HEK293 (cell line): ENCODE measurements around the gene PDCL3.

Source experiments
- CTCF ChIA-PET: fragments of 350-600 bp; formaldehyde crosslinking; extraction: SDS; loops from one replicate; lab custom pipeline; 2021; ENCODE audit warnings: antibody characterized with exemption; lab: Yijun Ruan, JAX
- POLR2A ChIA-PET: fragments of 300-600 bp; formaldehyde crosslinking; extraction: SDS; loops from one replicate; lab custom pipeline; 2020; ENCODE audit warnings: antibody characterized with exemption, inconsistent platforms; lab: Yijun Ruan, JAX
- H3K27ac ChIP-seq: fragments of 200-500 bp; sonication (Bioruptor generic); 2 replicates; pipeline ENCODE4 v1.5.1; 2014; ENCODE audit warnings: low read depth, low read length, control low read depth, inconsistent platforms; ENCODE audit errors: extremely low read depth
- H3K36me3 ChIP-seq, 2 experiments: fragments of 200-500 bp in 1 of 2; sonication (Bioruptor generic) in 1 of 2; 1 replicate in 1 of 2; 2 replicates in 1 of 2; pipeline ENCODE4 v1.5.1; 2014 to 2017; ENCODE audit warnings: inconsistent platforms in 2 of 2, low read length in 2 of 2; ENCODE audit not compliant: control insufficient read depth in 2 of 2, insufficient read depth in 1 of 2
- H3K4me1 ChIP-seq: fragments of 200-500 bp; sonication (Bioruptor generic); 2 replicates; pipeline ENCODE4 v1.5.1; 2014; ENCODE audit warnings: mild to moderate bottlenecking, low read length, inconsistent platforms; ENCODE audit not compliant: control insufficient read depth, insufficient read depth
- H3K4me3 ChIP-seq: 2 replicates; pipeline ENCODE4 v1.5.1; 2011; ENCODE audit warnings: low read depth, mild to moderate bottlenecking, control low read depth, low read length, moderate library complexity
- H3K9me3 ChIP-seq: fragments of 200-500 bp; sonication (Bioruptor generic); 2 replicates; pipeline ENCODE4 v1.5.1; 2014; ENCODE audit warnings: low read depth, low read length, inconsistent platforms; ENCODE audit not compliant: control insufficient read depth, insufficient read depth
- KLF9 ChIP-seq: fragments of 450-650 bp; formaldehyde crosslinking; IDR thresholded peaks from 2 replicates; pipeline ENCODE4 v1.5.1; 2016; ENCODE audit warnings: missing biosample characterization, missing genetic modification characterization, low read depth
- OVOL3 ChIP-seq: fragments of 450-650 bp; formaldehyde crosslinking; IDR thresholded peaks from 2 replicates; pipeline ENCODE4 v1.5.1; 2016; ENCODE audit warnings: missing biosample characterization, missing genetic modification characterization
- PRDM4 ChIP-seq: fragments of 450-650 bp; formaldehyde crosslinking; IDR thresholded peaks from 2 replicates; pipeline ENCODE4 v1.5.1; 2017; ENCODE audit warnings: missing biosample characterization, missing genetic modification characterization
- REPIN1 ChIP-seq: fragments of 450-650 bp; formaldehyde crosslinking; IDR thresholded peaks from 2 replicates; pipeline ENCODE4 v1.5.1; 2017; ENCODE audit warnings: missing biosample characterization, missing genetic modification characterization, low read depth
- YY1 ChIP-seq: fragments of 450-650 bp; formaldehyde crosslinking; IDR thresholded peaks from 2 replicates; pipeline ENCODE4 v1.5.1; 2018; ENCODE audit warnings: missing biosample characterization, missing genetic modification characterization
- ZBTB11 ChIP-seq: fragments of 450-650 bp; formaldehyde crosslinking; conservative IDR thresholded peaks from 2 replicates; pipeline ENCODE4 v1.5.1; 2016; ENCODE audit warnings: low read depth, missing biosample characterization, missing genetic modification characterization
- ZBTB20 ChIP-seq: fragments of 450-650 bp; formaldehyde crosslinking; IDR thresholded peaks from 2 replicates; pipeline ENCODE4 v1.5.1; 2016; ENCODE audit warnings: missing biosample characterization, missing genetic modification characterization
- ZBTB48 ChIP-seq: fragments of 450-650 bp; formaldehyde crosslinking; IDR thresholded peaks from 2 replicates; pipeline ENCODE4 v1.5.1; 2016; ENCODE audit warnings: missing biosample characterization, missing genetic modification characterization
- ZBTB7A ChIP-seq: fragments of 450-650 bp; formaldehyde crosslinking; IDR thresholded peaks from 2 replicates; pipeline ENCODE4 v1.5.1; 2016; ENCODE audit warnings: low read depth, missing biosample characterization, missing genetic modification characterization
- ZNF184 ChIP-seq: fragments of 450-650 bp; IDR thresholded peaks from 2 replicates; pipeline ENCODE4 v1.5.1; 2018; ENCODE audit warnings: missing biosample characterization, mild to moderate bottlenecking, missing genetic modification characterization
- ZNF19 ChIP-seq: fragments of 450-650 bp; formaldehyde crosslinking; IDR thresholded peaks from 2 replicates; pipeline ENCODE4; 2016; ENCODE audit warnings: missing biosample characterization, missing genetic modification characterization, low read depth
- ZNF335 ChIP-seq: fragments of 450-650 bp; formaldehyde crosslinking; conservative IDR thresholded peaks from 2 replicates; pipeline ENCODE4 v1.5.1; 2016; ENCODE audit warnings: missing biosample characterization, missing genetic modification characterization
- ZNF366 ChIP-seq: fragments of 450-650 bp; formaldehyde crosslinking; conservative IDR thresholded peaks from 2 replicates; pipeline ENCODE4 v1.5.1; 2016; ENCODE audit warnings: missing biosample characterization, missing genetic modification characterization
- ZNF391 ChIP-seq: fragments of 450-650 bp; formaldehyde crosslinking; IDR thresholded peaks from 2 replicates; pipeline ENCODE4 v1.5.1; 2016; ENCODE audit warnings: low read depth, missing biosample characterization, missing genetic modification characterization, borderline replicate concordance
- ZNF404 ChIP-seq: fragments of 450-650 bp; formaldehyde crosslinking; IDR thresholded peaks from 2 replicates; pipeline ENCODE4 v1.5.1; 2017; ENCODE audit warnings: missing biosample characterization, missing genetic modification characterization
- ZNF433 ChIP-seq: fragments of 450-650 bp; formaldehyde crosslinking; IDR thresholded peaks from 2 replicates; pipeline ENCODE4 v1.5.1; 2016; ENCODE audit warnings: missing biosample characterization, missing genetic modification characterization, low read depth
- ZNF514 ChIP-seq: fragments of 450-650 bp; formaldehyde crosslinking; IDR thresholded peaks from 2 replicates; pipeline ENCODE4 v1.5.1; 2016; ENCODE audit warnings: missing biosample characterization, missing genetic modification characterization
- ZNF521 ChIP-seq: fragments of 450-650 bp; formaldehyde crosslinking; IDR thresholded peaks from 2 replicates; pipeline ENCODE4 v1.5.1; 2017; ENCODE audit warnings: missing biosample characterization, mild to moderate bottlenecking, missing genetic modification characterization
- ZNF549 ChIP-seq: fragments of 450-650 bp; IDR thresholded peaks from 2 replicates; pipeline ENCODE4 v1.5.1; 2018; ENCODE audit warnings: missing biosample characterization, missing genetic modification characterization, mild to moderate bottlenecking, inconsistent platforms, moderate library complexity
- ZNF560 ChIP-seq: fragments of 450-650 bp; formaldehyde crosslinking; IDR thresholded peaks from 2 replicates; pipeline ENCODE4 v1.5.1; 2017; ENCODE audit warnings: missing biosample characterization, missing genetic modification characterization, borderline replicate concordance
- ZNF629 ChIP-seq: fragments of 450-650 bp; formaldehyde crosslinking; IDR thresholded peaks from 2 replicates; pipeline ENCODE4 v1.5.1; 2017; ENCODE audit warnings: missing biosample characterization, missing genetic modification characterization
- ZNF670 ChIP-seq: fragments of 450-650 bp; formaldehyde crosslinking; IDR thresholded peaks from 2 replicates; pipeline ENCODE4 v1.5.1; 2016; ENCODE audit warnings: missing biosample characterization, missing genetic modification characterization, low read depth
- ZNF704 ChIP-seq: fragments of 450-650 bp; formaldehyde crosslinking; IDR thresholded peaks from 2 replicates; pipeline ENCODE4 v1.5.1; 2016; ENCODE audit warnings: missing biosample characterization, missing genetic modification characterization
- ZNF792 ChIP-seq: fragments of 450-650 bp; formaldehyde crosslinking; IDR thresholded peaks from 2 replicates; pipeline ENCODE4 v1.5.1; 2016; ENCODE audit warnings: missing biosample characterization, missing genetic modification characterization
- ZSCAN30 ChIP-seq: fragments of 450-650 bp; IDR thresholded peaks from 2 replicates; pipeline ENCODE4 v1.5.1; 2018; ENCODE audit warnings: missing biosample characterization, mild to moderate bottlenecking, missing genetic modification characterization, moderate library complexity
- TF ChIP-seq, protein P1 (sequence below): fragments of 450-650 bp; formaldehyde crosslinking; optimal IDR thresholded peaks from 2 replicates; pipeline ENCODE3; 2016; ENCODE audit warnings: missing biosample characterization, mild to moderate bottlenecking, missing genetic modification characterization
- TF ChIP-seq, protein P2 (sequence below): fragments of 450-650 bp; formaldehyde crosslinking; IDR thresholded peaks from 2 replicates; pipeline ENCODE4 v1.5.1; 2016; ENCODE audit warnings: missing biosample characterization, missing genetic modification characterization

The PDCL3 gene

GRCh38 chr2:100592226-100592625 is 29.4 kb downstream of the PDCL3 start:
- H3K4me1 ChIP-seq, result no peaks in the 10 kb centered on the region
- H3K27ac ChIP-seq, result no peak overlapping the region
- POLR2A ChIA-PET, result no interaction called here
- TF ChIP-seq ZNF514, result no peak
- TF ChIP-seq ZNF433 (tag by site-specific recombination), result no peak
- no peak for TF ChIP-seq ZNF521
- no peak for TF ChIP-seq ZNF184
- no peak for TF ChIP-seq ZNF792 (tag by site-specific recombination)
- TF ChIP-seq ZSCAN30 (tag by site-specific recombination), result no peak
- no peak for TF ChIP-seq ZNF704 (tag by site-specific recombination)
- TF ChIP-seq, protein P1, sequence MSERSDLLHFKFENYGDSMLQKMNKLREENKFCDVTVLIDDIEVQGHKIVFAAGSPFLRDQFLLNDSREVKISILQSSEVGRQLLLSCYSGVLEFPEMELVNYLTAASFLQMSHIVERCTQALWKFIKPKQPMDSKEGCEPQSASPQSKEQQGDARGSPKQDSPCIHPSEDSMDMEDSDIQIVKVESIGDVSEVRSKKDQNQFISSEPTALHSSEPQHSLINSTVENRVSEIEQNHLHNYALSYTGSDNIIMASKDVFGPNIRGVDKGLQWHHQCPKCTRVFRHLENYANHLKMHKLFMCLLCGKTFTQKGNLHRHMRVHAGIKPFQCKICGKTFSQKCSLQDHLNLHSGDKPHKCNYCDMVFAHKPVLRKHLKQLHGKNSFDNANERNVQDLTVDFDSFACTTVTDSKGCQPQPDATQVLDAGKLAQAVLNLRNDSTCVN, result no peak
- no peak for TF ChIP-seq YY1 (tag by site-specific recombination)
- TF ChIP-seq ZBTB20, result no peak
- TF ChIP-seq KLF9, result no peak
- TF ChIP-seq PRDM4, result no peak
- no peak for TF ChIP-seq ZNF560 (tag by site-specific recombination)
- TF ChIP-seq ZNF549, result no peak
- no peak for TF ChIP-seq ZNF404 (tag by site-specific recombination)
- TF ChIP-seq, protein P2, sequence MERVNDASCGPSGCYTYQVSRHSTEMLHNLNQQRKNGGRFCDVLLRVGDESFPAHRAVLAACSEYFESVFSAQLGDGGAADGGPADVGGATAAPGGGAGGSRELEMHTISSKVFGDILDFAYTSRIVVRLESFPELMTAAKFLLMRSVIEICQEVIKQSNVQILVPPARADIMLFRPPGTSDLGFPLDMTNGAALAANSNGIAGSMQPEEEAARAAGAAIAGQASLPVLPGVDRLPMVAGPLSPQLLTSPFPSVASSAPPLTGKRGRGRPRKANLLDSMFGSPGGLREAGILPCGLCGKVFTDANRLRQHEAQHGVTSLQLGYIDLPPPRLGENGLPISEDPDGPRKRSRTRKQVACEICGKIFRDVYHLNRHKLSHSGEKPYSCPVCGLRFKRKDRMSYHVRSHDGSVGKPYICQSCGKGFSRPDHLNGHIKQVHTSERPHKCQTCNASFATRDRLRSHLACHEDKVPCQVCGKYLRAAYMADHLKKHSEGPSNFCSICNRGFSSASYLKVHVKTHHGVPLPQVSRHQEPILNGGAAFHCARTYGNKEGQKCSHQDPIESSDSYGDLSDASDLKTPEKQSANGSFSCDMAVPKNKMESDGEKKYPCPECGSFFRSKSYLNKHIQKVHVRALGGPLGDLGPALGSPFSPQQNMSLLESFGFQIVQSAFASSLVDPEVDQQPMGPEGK, result no peak
- TF ChIP-seq ZNF335 (tag by site-specific recombination), result no peak
- TF ChIP-seq ZBTB7A (tag by site-specific recombination), result no peak
- TF ChIP-seq OVOL3, result no peak
- TF ChIP-seq, all 188 proteins: peak for 0
- no peaks in the 10 kb centered on the region for H3K36me3 ChIP-seq
- H3K4me3 ChIP-seq, result no peak overlapping the region
- no peaks in the 10 kb centered on the region for H3K9me3 ChIP-seq
- CTCF ChIA-PET, result interaction anchor here (0.7 to 1.3 kb wide), 3 partner anchors 12 to 162 kb away, joined by 3 to 6 read pairs (median 3); no protein-coding TSS in a partner anchor

DNA sequence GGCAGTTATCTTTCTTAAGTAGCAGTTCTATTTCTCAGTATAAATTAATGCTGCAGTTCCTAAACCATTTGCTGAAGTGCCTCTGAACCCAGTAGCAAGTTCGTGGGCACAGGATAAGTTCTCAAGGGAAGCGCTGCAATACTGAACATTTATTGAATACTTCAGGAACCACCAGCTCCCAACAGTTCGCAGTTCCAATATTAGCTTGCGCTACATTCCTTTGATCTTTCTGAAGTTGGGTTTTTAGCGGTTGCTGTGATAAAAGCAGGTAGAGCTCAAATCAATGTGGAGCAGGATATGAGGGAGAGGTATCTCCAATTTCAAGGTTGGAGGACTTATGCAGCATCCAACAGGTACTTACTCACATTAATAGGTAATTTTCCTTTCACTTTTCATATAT is 33.7 kb downstream of the PDCL3 start:
- H3K4me1 ChIP-seq, result no peaks in the 10 kb centered on the region
- ChIA-PET POLR2A (no interaction called here), CTCF (interaction anchor here (0.7 to 2.9 kb wide), 5 partner anchors 10 to 337 kb away, joined by 3 to 11 read pairs (median 3); no protein-coding TSS in a partner anchor)
- H3K9me3 ChIP-seq, result no peaks in the 10 kb centered on the region
- no peak overlapping the region for H3K27ac ChIP-seq
- H3K36me3 ChIP-seq, result no peaks in the 10 kb centered on the region
- H3K4me3 ChIP-seq, result no peak overlapping the region
- TF ChIP-seq ZBTB11 (tag by site-specific recombination) (no peak), ZNF366 (tag by site-specific recombination) (no peak), REPIN1 (no peak), ZNF391 (tag by site-specific recombination) (no peak), ZNF670 (no peak), ZBTB48 (tag by site-specific recombination) (no peak), ZNF19 (tag by site-specific recombination) (no peak), ZNF629 (tag by site-specific recombination) (no peak)
